IPS DF 6.9 (cell line): ENCODE measurements around the gene ZNF782.
"Not testable (repeated sequence)": the region's sequence is repeated elsewhere in the genome, so short reads cannot be mapped to it uniquely, and the experiment has no call there.

Experiments used
- DNase-seq: peaks from one replicate; pipeline ENCODE4 v3.0.0-alpha.2; 2013; ENCODE audit warnings: low read depth, low spot score
- H3K27ac ChIP-seq: one replicate; pipeline ENCODE4 v1.5.1; 2013; ENCODE audit warnings: low read length, control low read depth
- H3K27me3 ChIP-seq: 2 replicates; pipeline ENCODE4 v1.6.1; 2013; ENCODE audit warnings: mild to moderate bottlenecking, low read length; ENCODE audit not compliant: control insufficient read depth, insufficient read depth
- H3K36me3 ChIP-seq: 2 replicates; pipeline ENCODE4 v1.6.1; 2013; ENCODE audit warnings: low read length; ENCODE audit not compliant: control insufficient read depth, insufficient read depth
- H3K4me1 ChIP-seq: 2 replicates; pipeline ENCODE4 v1.6.1; 2013; ENCODE audit warnings: low read length; ENCODE audit not compliant: control insufficient read depth, insufficient read depth
- H3K4me3 ChIP-seq: 2 replicates; pipeline ENCODE4 v1.5.1; 2013; ENCODE audit warnings: mild to moderate bottlenecking, low read length
- H3K9me3 ChIP-seq: 2 replicates; pipeline ENCODE4 v1.6.1; 2013; ENCODE audit warnings: low read length, inconsistent platforms; ENCODE audit not compliant: control insufficient read depth, insufficient read depth
- WGBS: extraction: QIAGEN DNeasy Blood & Tissue Kit; methylation state at CpG from one replicate; pipeline ENCODE4 v1.1.7; 2013; ENCODE audit warnings: mixed read lengths, missing lambda C conversion rate; ENCODE audit not compliant: insufficient read length, insufficient coverage; 5-methylcytosine and 5-hydroxymethylcytosine counted together

ZNF782 gene

DNA sequence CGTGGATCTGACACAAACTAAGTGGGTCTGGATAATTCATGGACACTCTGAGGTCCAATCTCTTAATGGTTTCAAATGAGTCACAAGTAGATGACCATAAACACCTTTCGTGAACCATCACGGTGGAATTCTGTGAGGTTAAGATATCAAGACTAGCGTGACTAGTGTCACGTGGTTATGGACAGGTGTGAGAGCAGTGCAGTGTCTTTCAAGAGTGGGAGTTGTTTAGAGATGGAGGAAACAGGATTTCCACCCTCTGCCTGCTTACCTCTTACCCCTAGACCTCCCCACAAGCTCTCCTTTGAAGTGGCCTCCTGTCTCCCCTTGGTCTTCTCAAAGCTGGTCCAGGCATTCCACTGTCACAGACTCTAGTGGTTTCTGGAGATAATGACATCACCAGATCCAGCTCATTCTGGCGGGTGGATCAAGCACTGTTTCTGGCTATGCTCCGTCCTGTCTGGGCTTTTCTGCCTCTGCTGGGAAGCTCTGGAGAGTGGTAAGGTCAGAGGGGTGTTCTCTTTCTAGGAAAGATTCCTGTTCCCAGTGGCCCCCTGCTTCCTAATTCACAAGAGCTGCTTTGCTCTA, 20.0 kb upstream of the ZNF782 start:
- H3K27me3 ChIP-seq: no peaks in the 10 kb centered on the region; the same call in 1 of the 2 replicates
- H3K36me3 ChIP-seq: no peaks in the 10 kb centered on the region
- H3K27ac ChIP-seq: no peak overlapping the region
- no peak for DNase-seq
- H3K4me3 ChIP-seq: no peak overlapping the region
- no CpG with 5 or more reads among the region's 7 CpGs for WGBS
- H3K9me3 ChIP-seq: no peaks in the 10 kb centered on the region
- no peaks in the 10 kb centered on the region for H3K4me1 ChIP-seq

DNA sequence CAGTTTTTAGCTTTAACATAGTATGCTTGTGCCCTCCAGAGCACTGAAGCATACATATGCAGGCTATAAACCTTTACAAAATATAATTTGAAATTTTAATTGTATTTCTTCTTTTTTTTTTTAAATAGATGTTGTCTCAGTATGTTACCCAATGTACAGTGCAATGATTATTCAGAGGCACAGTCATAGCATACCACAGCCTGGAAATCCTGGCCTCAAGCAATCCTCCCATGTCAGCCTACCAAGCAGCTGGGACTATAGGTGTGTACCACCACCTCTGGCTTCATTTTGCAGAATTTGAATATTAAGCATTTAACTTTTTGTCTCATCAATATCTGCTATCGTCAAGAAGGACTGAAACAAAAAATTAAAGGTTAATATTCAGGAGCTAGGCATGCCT, 16.9 kb upstream of the ZNF782 start:
- no CpG with 5 or more reads among the region's 1 CpG for WGBS
- no peaks in the 10 kb centered on the region; the same call in 1 of the 2 replicates for H3K27me3 ChIP-seq
- no peak overlapping the region for H3K4me3 ChIP-seq
- DNase-seq: no peak
- H3K4me1 ChIP-seq: no peaks in the 10 kb centered on the region
- no peaks in the 10 kb centered on the region for H3K9me3 ChIP-seq
- H3K27ac ChIP-seq: no peak overlapping the region
- H3K36me3 ChIP-seq: no peaks in the 10 kb centered on the region

DNA sequence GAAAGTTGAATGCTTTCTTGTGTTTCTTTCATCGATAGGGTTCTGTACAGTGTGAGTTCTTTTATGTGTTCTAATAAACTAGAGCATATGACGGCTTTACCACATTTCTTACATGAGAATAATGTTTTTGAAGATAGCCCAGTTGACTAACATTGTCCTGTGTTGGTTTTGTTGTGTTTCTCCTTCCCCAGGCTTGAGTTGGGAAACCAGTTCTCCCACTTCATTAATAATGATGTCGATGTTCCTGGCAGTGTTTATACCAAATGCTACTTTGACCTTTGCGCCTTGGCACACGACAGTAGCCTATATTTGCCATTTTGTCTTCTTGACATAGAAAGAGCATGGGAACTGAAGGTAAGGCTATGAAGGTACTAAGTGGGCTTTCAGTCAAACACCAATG, 14.4 kb upstream of the ZNF782 start:
- Histone ChIP-seq H3K4me3 (no peak overlapping the region), H3K27me3 (no peaks in the 10 kb centered on the region)
- WGBS: no CpG with 5 or more reads among the region's 5 CpGs

DNA sequence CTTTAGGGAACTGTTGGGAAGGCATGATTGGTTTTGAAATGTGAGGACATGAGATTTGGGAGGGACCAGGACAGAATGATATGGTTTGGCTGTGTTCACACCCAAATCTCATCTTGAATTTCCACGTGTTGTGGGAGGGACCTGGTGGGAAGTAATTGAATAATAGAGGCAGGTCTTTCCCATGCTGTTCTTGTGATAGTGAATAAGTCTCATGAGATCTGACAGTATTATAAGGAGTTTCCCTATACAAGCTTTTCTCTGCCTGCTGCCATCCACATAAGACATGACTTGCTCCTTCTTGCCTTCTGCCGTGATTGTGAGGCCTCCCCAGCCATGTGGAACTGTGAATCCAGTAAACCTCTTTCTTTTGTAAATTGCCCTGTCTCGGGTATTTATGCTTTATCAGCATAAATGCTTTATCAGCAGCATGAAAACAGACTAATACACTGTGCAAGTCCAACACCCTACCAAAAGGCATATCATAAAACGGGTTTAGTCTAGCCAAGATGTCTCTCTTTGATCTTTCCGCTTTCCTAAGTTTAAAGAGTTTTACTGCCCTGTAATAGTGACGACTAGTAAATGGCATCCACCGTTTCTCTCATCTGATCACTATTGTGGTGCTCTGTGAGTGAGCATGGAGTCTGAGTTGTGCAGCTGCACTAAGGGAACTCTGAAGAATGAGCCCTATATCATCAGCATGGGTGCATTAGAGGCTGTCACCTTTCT, 12.9 kb upstream of the ZNF782 start:
- no peak overlapping the region for H3K4me3 ChIP-seq
- H3K4me1 ChIP-seq: no peaks in the 10 kb centered on the region
- no peaks in the 10 kb centered on the region for H3K9me3 ChIP-seq
- H3K36me3 ChIP-seq: no peaks in the 10 kb centered on the region
- no peak for DNase-seq
- no CpG with 5 or more reads among the region's 7 CpGs for WGBS
- no peak overlapping the region for H3K27ac ChIP-seq
- no peaks in the 10 kb centered on the region for H3K27me3 ChIP-seq

More for the DNA sequence above, 14.4 kb upstream of the ZNF782 start:
- H3K9me3 ChIP-seq: no peaks in the 10 kb centered on the region
- no peaks in the 10 kb centered on the region for H3K36me3 ChIP-seq
- H3K27ac ChIP-seq: no peak overlapping the region
- H3K4me1 ChIP-seq: no peaks in the 10 kb centered on the region
- DNase-seq: no peak

DNA sequence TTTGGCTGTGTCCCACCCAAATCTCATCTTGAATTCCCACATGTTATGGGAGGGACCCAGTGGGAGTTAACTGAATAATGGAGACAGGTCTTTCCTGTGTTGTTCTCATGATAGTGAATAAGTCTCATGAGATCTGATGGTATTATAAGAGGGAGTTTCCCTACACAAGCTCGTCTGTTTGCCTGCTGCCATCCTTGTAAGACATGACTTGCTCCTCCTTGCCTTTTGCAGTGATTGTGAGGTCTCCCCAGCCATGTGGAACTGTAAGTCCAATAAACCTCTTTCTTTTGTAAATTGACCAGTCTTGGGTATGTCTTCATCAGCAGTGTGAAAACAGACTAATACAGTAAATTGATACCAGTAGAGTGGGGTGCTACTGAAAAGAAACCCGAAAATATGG, 10.9 kb upstream of the ZNF782 start:
- no CpG with 5 or more reads among the region's 2 CpGs for WGBS
- H3K27me3 ChIP-seq, H3K4me3 ChIP-seq, H3K4me1 ChIP-seq, H3K9me3 ChIP-seq, H3K27ac ChIP-seq, H3K36me3 ChIP-seq, DNase-seq: not testable (repeated sequence)

DNA sequence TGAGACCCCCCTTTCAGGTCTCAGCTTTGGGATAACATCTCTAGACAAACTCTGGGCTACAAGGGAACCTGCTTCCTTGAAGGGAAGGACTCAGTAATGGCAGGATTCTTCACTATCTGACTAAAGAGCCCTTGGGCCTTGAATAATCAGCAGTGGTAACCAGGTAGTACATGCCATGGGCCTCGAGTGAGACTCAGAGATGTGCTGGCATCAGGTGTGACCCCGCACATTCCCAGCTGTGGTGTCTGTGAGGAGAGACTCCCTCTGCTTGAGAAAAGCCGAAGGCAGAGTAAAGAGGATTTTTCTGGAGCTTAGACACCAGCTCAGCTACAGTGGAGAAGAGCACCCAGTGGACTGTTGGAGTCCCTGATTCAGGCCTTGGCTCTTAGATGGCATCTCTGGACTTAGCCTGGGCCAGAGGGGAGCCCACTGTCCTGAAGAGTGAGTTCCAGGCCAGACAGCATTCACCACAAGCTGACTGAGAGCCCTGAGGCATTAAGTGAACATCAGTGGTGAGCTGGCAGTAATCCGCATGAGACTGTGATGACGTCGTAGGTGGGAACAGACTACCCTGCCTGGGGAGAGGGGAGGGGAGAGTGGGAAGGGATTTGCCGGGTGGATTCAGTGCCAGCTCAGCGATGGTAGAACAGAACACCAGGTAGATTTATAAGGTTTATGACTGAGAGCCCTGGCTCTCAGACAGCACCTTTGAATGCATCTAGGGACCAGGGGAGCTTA, 5.3 kb upstream of the ZNF782 start:
- H3K9me3 ChIP-seq: no peaks in the 10 kb centered on the region
- no peak overlapping the region for H3K4me3 ChIP-seq
- WGBS: no CpG with 5 or more reads among the region's 8 CpGs
- no peaks in the 10 kb centered on the region for H3K36me3 ChIP-seq
- H3K27me3 ChIP-seq: no peaks in the 10 kb centered on the region
- H3K4me1 ChIP-seq: no peaks in the 10 kb centered on the region
- H3K27ac ChIP-seq: no peak overlapping the region
- no peak for DNase-seq

DNA sequence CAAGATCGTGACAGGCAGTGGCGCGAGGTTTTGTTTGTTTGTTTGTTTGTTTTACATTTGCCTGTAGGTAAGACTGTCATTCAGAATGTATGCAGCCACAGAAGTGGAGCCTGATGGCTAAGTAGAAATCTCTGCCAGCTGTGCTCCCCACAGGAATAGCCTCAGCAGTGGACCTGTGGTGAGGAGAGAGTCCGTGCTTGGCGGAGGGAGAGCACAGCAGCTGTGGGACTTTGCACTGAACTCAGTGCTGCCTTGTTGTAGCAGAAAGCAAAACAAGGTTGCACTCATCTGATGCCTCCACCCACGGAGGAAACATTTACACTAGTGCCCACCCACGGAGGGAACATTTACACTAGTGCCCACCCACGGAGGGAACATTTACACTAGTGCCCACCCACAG, 4.4 kb upstream of the ZNF782 start:
- Histone ChIP-seq H3K4me1 (no peaks in the 10 kb centered on the region), H3K4me3 (no peak overlapping the region), H3K36me3 (no peaks in the 10 kb centered on the region), H3K9me3 (no peaks in the 10 kb centered on the region), H3K27me3 (no peaks in the 10 kb centered on the region), H3K27ac (no peak overlapping the region)
- DNase-seq: no peak
- no CpG with 5 or more reads among the region's 8 CpGs for WGBS

DNA sequence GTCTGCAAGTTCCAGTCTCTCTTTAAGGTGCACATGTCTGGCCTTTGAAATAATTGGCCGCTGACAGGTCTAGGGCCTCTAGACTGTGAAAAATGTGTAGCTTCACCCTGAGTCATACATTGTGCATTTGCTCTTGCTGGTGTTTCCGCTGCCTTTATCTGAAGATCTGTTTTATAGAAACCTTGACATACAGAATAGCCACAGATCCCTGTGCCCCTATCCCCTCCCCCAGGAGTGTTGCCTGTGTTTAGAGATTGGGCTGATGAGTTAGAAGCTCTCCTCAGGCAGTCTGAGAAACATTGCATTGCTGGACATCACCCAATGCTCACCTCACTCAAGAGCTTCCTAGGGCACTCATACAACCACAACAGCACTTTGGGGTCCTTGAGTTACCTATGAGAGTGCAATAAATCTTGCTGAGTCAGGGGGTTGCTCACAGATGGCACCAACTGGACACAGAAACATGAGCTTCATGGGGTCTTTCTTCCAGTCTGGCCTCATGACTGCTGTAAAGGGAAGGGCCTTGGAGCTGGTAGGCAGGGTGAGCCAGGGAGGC, 3.8 kb upstream of the ZNF782 start:
- H3K27me3 ChIP-seq: no peaks in the 10 kb centered on the region
- no peak overlapping the region for H3K27ac ChIP-seq
- no peaks in the 10 kb centered on the region for H3K9me3 ChIP-seq
- WGBS: no CpG with 5 or more reads among the region's 2 CpGs
- H3K4me1 ChIP-seq: no peaks in the 10 kb centered on the region
- no peaks in the 10 kb centered on the region for H3K36me3 ChIP-seq
- DNase-seq: no peak
- H3K4me3 ChIP-seq: no peak overlapping the region

DNA sequence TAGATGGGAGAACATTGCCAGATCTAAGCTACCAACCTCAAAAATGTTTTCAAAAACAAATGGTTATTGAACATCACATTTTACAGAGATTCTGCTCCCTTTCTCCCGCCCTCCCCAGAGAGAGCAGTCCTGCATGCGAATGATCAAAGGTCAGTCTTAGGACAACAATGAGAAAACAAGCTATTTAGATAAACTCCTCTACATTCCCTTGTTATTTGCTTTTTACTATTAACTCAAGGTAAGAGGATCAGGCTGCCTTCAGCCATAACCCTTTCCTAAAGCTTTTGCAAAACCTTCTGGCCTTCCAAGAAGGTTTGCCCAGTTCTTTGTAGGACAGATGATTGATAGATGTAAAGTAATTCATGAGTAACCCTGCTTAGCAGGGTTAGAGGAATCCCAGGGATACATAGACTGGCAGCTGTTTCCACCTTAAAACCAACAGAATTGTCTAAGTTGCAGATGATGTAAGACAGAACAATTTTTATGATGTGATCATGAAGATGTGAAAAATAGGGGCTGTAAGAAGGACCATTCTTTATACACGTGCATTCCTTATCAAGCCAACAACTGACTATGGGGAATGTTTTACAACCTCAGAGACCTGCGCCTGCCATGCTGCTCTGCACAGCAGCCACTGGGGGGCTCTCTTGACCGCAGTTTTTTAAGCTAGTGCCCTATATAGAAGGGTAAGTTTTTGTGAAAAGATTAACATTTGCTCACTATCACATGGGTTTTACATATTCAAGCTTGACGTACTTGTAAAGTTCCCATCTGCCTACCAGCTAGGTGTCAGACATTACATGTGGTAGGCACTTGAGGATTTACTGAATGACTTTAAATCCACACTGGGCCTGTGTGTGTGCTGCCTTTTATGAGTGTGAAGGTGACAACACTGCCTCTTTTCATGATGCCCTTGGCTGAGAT, 2.3 kb upstream of the ZNF782 start:
- DNase-seq: peak; percentile 31
- Histone ChIP-seq H3K27me3 (no peaks in the 10 kb centered on the region), H3K36me3 (no peaks in the 10 kb centered on the region), H3K9me3 (no peaks in the 10 kb centered on the region), H3K4me3 (no peak overlapping the region), H3K27ac (no peak overlapping the region), H3K4me1 (no peaks in the 10 kb centered on the region)
- WGBS: no CpG with 5 or more reads among the region's 6 CpGs
